ENCODE results near the gene DES.

GRCh38 chr2:219461047-219461514 is 42.9 kb downstream of the DES start:
- TF ChIP-seq RFX5 (IDR thresholded peaks at IDR 0.05; ENCODE audit: low read depth, low read length) (no peak), EGR1 (conservative IDR thresholded peaks at IDR 0.05) (no peak), RBFOX2 (IDR thresholded peaks at IDR 0.05; ENCODE audit: low read depth, low read length) (no peak; the same call in 1 of the 2 replicates), ZFP36 (IDR thresholded peaks at IDR 0.05; ENCODE audit: low read depth, low read length, partially characterized antibody) (no peak), POLR2A (conservative IDR thresholded peaks at IDR 0.05) (no peak), FOXM1 (IDR thresholded peaks at IDR 0.05; ENCODE audit: low read depth) (no peak), FOXM1 (CRISPR knock-in tag; IDR thresholded peaks at IDR 0.05; ENCODE audit: low read depth) (no peak), ZZZ3 (IDR thresholded peaks at IDR 0.05) (no peak), CTCF (IDR thresholded peaks at IDR 0.05 in 2 of 3, conservative IDR thresholded peaks at IDR 0.05 in 1 of 3; ENCODE audit: insufficient read depth in 2 of 3, low read depth in 1 of 3, low read length in 3 of 3) (no peak), ZNF274 (IDR thresholded peaks at IDR 0.05; ENCODE audit: borderline replicate concordance, low read depth, low read length) (no peak), MLX (CRISPR knock-in tag; conservative IDR thresholded peaks at IDR 0.05) (no peak), E2F5 (CRISPR knock-in tag; IDR thresholded peaks at IDR 0.05) (no peak)

All from K562 (cell line).